H9 (cell line): ENCODE results near the gene ACVR1B. TPM values are rescaled to one million over a fixed set of nuclear protein-coding genes. Genes with fewer than 3 reads are reported as not detected.
A peak's percentile ranks its signal among the peaks of the same experiment; 100 is the strongest.

Experiments used
- DNase-seq: peaks from one replicate; pipeline ENCODE4 v3.0.0-alpha.2; 2017
- H2AFZ ChIP-seq: one replicate; pipeline ENCODE4 v1.6.1; 2013; ENCODE audit warnings: mild to moderate bottlenecking, low read length, control low read depth, moderate library complexity
- H2AK5ac ChIP-seq: 2 replicates; pipeline ENCODE4 v1.6.1; 2013; ENCODE audit warnings: low read length, control low read depth, mixed read lengths; ENCODE audit not compliant: insufficient read length
- H2BK120ac ChIP-seq: one replicate; pipeline ENCODE4 v1.6.1; 2013; ENCODE audit warnings: low read depth, mild to moderate bottlenecking, low read length, control low read depth, inconsistent platforms; ENCODE audit not compliant: poor library complexity, severe bottlenecking
- H2BK12ac ChIP-seq: 2 replicates; pipeline ENCODE4 v1.6.1; 2013; ENCODE audit warnings: low read length, control low read depth, mixed read lengths, low read depth; ENCODE audit not compliant: insufficient read length
- H2BK15ac ChIP-seq: 2 replicates; pipeline ENCODE4 v1.6.1; 2013; ENCODE audit warnings: low read depth, low read length, control low read depth
- H2BK20ac ChIP-seq: one replicate; pipeline ENCODE4 v1.6.1; 2013; ENCODE audit warnings: low read depth, mild to moderate bottlenecking, low read length, control low read depth, inconsistent platforms; ENCODE audit not compliant: poor library complexity, severe bottlenecking
- H2BK5ac ChIP-seq: 2 replicates; pipeline ENCODE4 v1.6.1; 2013; ENCODE audit warnings: low read length, control low read depth, mixed read lengths; ENCODE audit not compliant: insufficient read length
- H3K14ac ChIP-seq: 2 replicates; pipeline ENCODE4 v1.6.1; 2013; ENCODE audit warnings: low read length, control low read depth; ENCODE audit not compliant: insufficient read depth
- H3K18ac ChIP-seq: 2 replicates; pipeline ENCODE4 v1.6.1; 2013; ENCODE audit warnings: low read depth, mild to moderate bottlenecking, mixed read lengths, low read length, control low read depth; ENCODE audit not compliant: insufficient read length
- H3K23ac ChIP-seq: 2 replicates; pipeline ENCODE4 v1.6.1; 2013; ENCODE audit warnings: low read length, control low read depth, mixed read lengths, low read depth; ENCODE audit not compliant: insufficient read length
- H3K23me2 ChIP-seq: 2 replicates; pipeline ENCODE4 v1.6.1; 2013; ENCODE audit warnings: low read depth, mild to moderate bottlenecking, mixed read lengths, low read length, control low read depth; ENCODE audit not compliant: insufficient read length, poor library complexity, severe bottlenecking
- H3K27ac ChIP-seq: 2 replicates; pipeline ENCODE4 v1.5.1; 2013; ENCODE audit warnings: low read length, control low read depth, mixed read lengths, low read depth; ENCODE audit not compliant: insufficient read length
- H3K27me3 ChIP-seq: 2 replicates; pipeline ENCODE4 v1.6.1; 2013; ENCODE audit warnings: low read length, control low read depth, inconsistent platforms; ENCODE audit not compliant: insufficient read depth
- H3K4ac ChIP-seq: 2 replicates; pipeline ENCODE4 v1.6.1; 2013; ENCODE audit warnings: low read depth, mild to moderate bottlenecking, control low read depth, inconsistent platforms, low read length, moderate library complexity
- H3K4me1 ChIP-seq: 2 replicates; pipeline ENCODE4 v1.6.1; 2013; ENCODE audit warnings: low read length, control low read depth, inconsistent platforms; ENCODE audit not compliant: insufficient read depth
- H3K4me2 ChIP-seq: 2 replicates; pipeline ENCODE4 v1.6.1; 2013; ENCODE audit warnings: low read length, control low read depth, mixed read lengths; ENCODE audit not compliant: insufficient read length, insufficient read depth
- H3K56ac ChIP-seq: 2 replicates; pipeline ENCODE4 v1.6.1; 2013; ENCODE audit warnings: low read depth, mild to moderate bottlenecking, mixed read lengths, low read length, control low read depth; ENCODE audit not compliant: insufficient read length
- H3K79me1 ChIP-seq: 2 replicates; pipeline ENCODE4 v1.6.1; 2013; ENCODE audit warnings: low read depth, mild to moderate bottlenecking, moderate library complexity, low read length, control low read depth, inconsistent platforms; ENCODE audit not compliant: insufficient read depth, poor library complexity, severe bottlenecking
- H3K79me2 ChIP-seq: 2 replicates; pipeline ENCODE4 v1.6.1; 2013; ENCODE audit warnings: low read length, control low read depth, inconsistent platforms; ENCODE audit not compliant: insufficient read depth
- H3K9ac ChIP-seq: 2 replicates; pipeline ENCODE4 v1.6.1; 2013; ENCODE audit warnings: low read length, control low read depth, mixed read lengths; ENCODE audit not compliant: insufficient read length; ENCODE audit errors: extremely low read depth
- H3K9me3 ChIP-seq: one replicate; pipeline ENCODE4 v1.6.1; 2013; ENCODE audit warnings: low read depth, low read length, inconsistent platforms; ENCODE audit not compliant: control insufficient read depth
- H3T11ph ChIP-seq: one replicate; pipeline ENCODE4 v1.6.1; 2013; ENCODE audit warnings: mild to moderate bottlenecking, low read length, control low read depth, inconsistent platforms
- H4K20me1 ChIP-seq: one replicate; pipeline ENCODE4 v1.6.1; 2013; ENCODE audit not compliant: control insufficient read depth, insufficient read length, insufficient read depth
- H4K5ac ChIP-seq: 2 replicates; pipeline ENCODE4 v1.6.1; 2013; ENCODE audit warnings: low read depth, mild to moderate bottlenecking, mixed read lengths, low read length, control low read depth; ENCODE audit not compliant: insufficient read length
- H4K8ac ChIP-seq: replicated peaks from 2 replicates; pipeline ENCODE4 v1.6.1; 2013; ENCODE audit warnings: low read length, control low read depth, mixed read lengths, low read depth; ENCODE audit not compliant: insufficient read length
- H4K91ac ChIP-seq: 2 replicates; pipeline ENCODE4 v1.6.1; 2013; ENCODE audit warnings: low read depth, mild to moderate bottlenecking, moderate library complexity, mixed read lengths, low read length, control low read depth; ENCODE audit not compliant: insufficient read length
- H3K27ac Mint-ChIP-seq, 3 experiments: 2 replicates in 2 of 3; 3 replicates in 1 of 3; pipeline ENCODE4 v1.8.0; 2020 to 2021; ENCODE audit warnings: mixed read lengths in 3 of 3, mild to moderate bottlenecking in 1 of 3, moderate library complexity in 1 of 3
- H3K27me3 Mint-ChIP-seq: 2 replicates; pipeline ENCODE4 v1.8.0; 2021; ENCODE audit warnings: low read depth, mild to moderate bottlenecking, moderate library complexity, mixed read lengths
- H3K36me3 Mint-ChIP-seq, 3 experiments: 2 replicates in 2 of 3; 3 replicates in 1 of 3; pipeline ENCODE4 v1.8.0; 2020 to 2021; ENCODE audit warnings: low read depth in 3 of 3, mixed read lengths in 3 of 3; ENCODE audit not compliant: insufficient read depth in 1 of 3
- H3K4me1 Mint-ChIP-seq, 2 experiments: 2 replicates each; pipeline ENCODE4 v1.8.0; 2020; ENCODE audit warnings: mixed read lengths in 2 of 2
- H3K4me3 Mint-ChIP-seq, 2 experiments: 2 replicates in 1 of 2; 3 replicates in 1 of 2; pipeline ENCODE4 v1.8.0; 2020 to 2021; ENCODE audit warnings: mild to moderate bottlenecking in 2 of 2, mixed read lengths in 2 of 2, moderate library complexity in 1 of 2
- H3K9me3 Mint-ChIP-seq, 2 experiments: 2 replicates in 1 of 2; 3 replicates in 1 of 2; pipeline ENCODE4 v1.8.0; 2020; ENCODE audit warnings: mild to moderate bottlenecking in 2 of 2, mixed read lengths in 2 of 2, moderate library complexity in 1 of 2
- CTCF ChIP-seq: fragments of 200-600 bp; sonication (generic); conservative IDR thresholded peaks from 3 replicates; pipeline ENCODE4 v1.8.0; 2021; ENCODE audit warnings: antibody characterized with exemption, mild to moderate bottlenecking
- WGBS: extraction: QIAGEN DNeasy Blood & Tissue Kit; methylation state at CpG from one replicate; pipeline ENCODE4 v1.1.7; 2013; ENCODE audit warnings: missing lambda C conversion rate, low lambda C conversion rate, mixed read lengths; ENCODE audit not compliant: insufficient read length; ENCODE audit errors: extremely low coverage; 5-methylcytosine and 5-hydroxymethylcytosine counted together
- total RNA-seq: library from RNA; stranded (reverse); gene quantifications from 2 replicates; pipeline ENCODE4 v1.2.1, GENCODE V29; 2021

Gene ACVR1B
- total RNA-seq, 1 experiment from 2014 or later: 16.3 TPM

DNA sequence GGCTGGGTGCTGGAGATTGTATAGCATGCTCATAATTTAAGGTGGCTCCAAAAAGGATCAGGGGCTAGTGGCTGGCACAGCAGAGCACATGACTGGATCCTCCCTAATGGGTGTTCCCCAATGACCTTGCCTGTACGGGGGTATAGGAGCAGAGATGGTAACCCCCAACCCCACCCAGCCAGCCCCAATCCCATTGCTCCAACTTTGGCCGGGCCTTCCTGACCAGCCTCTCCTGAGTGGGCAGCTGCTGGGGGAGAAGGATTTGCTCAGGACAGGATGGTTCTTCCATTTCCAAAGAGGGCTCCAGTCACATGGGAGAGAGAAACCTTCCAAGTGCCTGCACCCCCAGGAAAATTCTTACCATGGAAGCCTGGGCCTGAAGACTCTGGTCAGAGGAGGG is 84.4 kb downstream of the ACVR1B start:
- Histone ChIP-seq H3K79me2 (peaks cover 2% of the 10 kb centered on the region; the same call in 1 of the 2 replicates), H3K4ac (no peak overlapping the region), H2BK5ac (no peak overlapping the region), H3K9me3 (no peaks in the 10 kb centered on the region), H3K27me3 (peaks cover 2% of the 10 kb centered on the region; the same call in 1 of the 2 replicates), H4K91ac (no peak overlapping the region), H3K79me1 (no peaks in the 10 kb centered on the region), H3K56ac (no peak overlapping the region), H3K9ac (no peak overlapping the region), H3K23ac (no peak overlapping the region), H3K18ac (no peak overlapping the region), H4K5ac (no peak overlapping the region), H2BK15ac (no peak overlapping the region), H2BK20ac (no peak overlapping the region), H2AFZ (no peak overlapping the region), H3K23me2 (peaks cover 10% of the 10 kb centered on the region), H4K20me1 (peaks cover 2% of the 10 kb centered on the region), H4K8ac (no peak overlapping the region), H3K14ac (no peak overlapping the region), H3K27ac (no peak overlapping the region), H3K4me1 (peaks cover 2% of the 10 kb centered on the region; the same call in 1 of the 2 replicates), H3T11ph (no peak overlapping the region), H2BK120ac (no peak overlapping the region), H2BK12ac (no peak overlapping the region), H3K4me2 (no peak overlapping the region), H2AK5ac (no peak overlapping the region)
- peaks cover 0 to 2% (median 0%) of the 10 kb centered on the region in 3 experiments; a peak in 1 of 7 replicates for H3K36me3 Mint-ChIP-seq
- peaks cover 40% of the 10 kb centered on the region for H3K27me3 Mint-ChIP-seq
- H3K4me1 Mint-ChIP-seq: peaks cover 25 to 33% of the 10 kb centered on the region in 2 experiments
- H3K4me3 Mint-ChIP-seq: peak overlapping the region; percentile 40 to 74; a peak in 4 of 5 replicates
- no peaks in the 10 kb centered on the region for H3K9me3 Mint-ChIP-seq
- no peak for DNase-seq
- no CpG with 5 or more reads among the region's 2 CpGs for WGBS
- no peak for TF ChIP-seq CTCF
- H3K27ac Mint-ChIP-seq: no peak overlapping the region
